T-helper 17 cell (primary cell): Measurements from ENCODE around the gene CRYL1. TPM values are rescaled to one million over a fixed set of nuclear protein-coding genes. Genes with fewer than 3 reads are reported as not detected.
A peak's percentile ranks its signal among the peaks of the same experiment; 100 is the strongest.

ENCODE experiments used
- ATAC-seq: fragments of 150-1000 bp; cut with Tn5 transposase; 2 replicates; pipeline ENCODE4 v1.10.0; 2021; ENCODE audit warnings: mild to moderate bottlenecking, moderate library complexity
- DNase-seq, 3 donors: peaks; one replicate each; pipeline versions ENCODE4 v3.0.0 to v3.0.0-alpha.2; 2020 to 2021
- H3K9me3 ChIP-seq: one replicate; pipeline ENCODE4 v1.7.0; 2013; ENCODE audit warnings: low read length, mild to moderate bottlenecking; ENCODE audit not compliant: control insufficient read depth, poor library complexity, severe bottlenecking
- H3K27ac Mint-ChIP-seq: one replicate; pipeline ENCODE4 v1.8.0; 2022; ENCODE audit warnings: mild to moderate bottlenecking, moderate library complexity, mixed read lengths
- H3K27me3 Mint-ChIP-seq: one replicate; pipeline ENCODE4 v1.8.0; 2022; ENCODE audit warnings: mixed read lengths
- H3K36me3 Mint-ChIP-seq: one replicate; pipeline ENCODE4 v1.8.0; 2022; ENCODE audit warnings: low read depth, mixed read lengths
- H3K4me1 Mint-ChIP-seq: one replicate; pipeline ENCODE4 v1.8.0; 2022; ENCODE audit warnings: mild to moderate bottlenecking, mixed read lengths
- H3K4me3 Mint-ChIP-seq: one replicate; pipeline ENCODE4 v1.8.0; 2022; ENCODE audit warnings: mild to moderate bottlenecking, moderate library complexity, mixed read lengths
- total RNA-seq, 4 donors: library from RNA in 2 of 4; stranded (reverse) in 2 of 4; gene quantifications; one replicate each; pipeline ENCODE4 v1.2.3 and lab custom pipeline; 2022 to 2026

Gene CRYL1
- total RNA-seq, 2 donors from 2014 or later: 17.1 to 18.1 TPM

GRCh38 chr13:20473888-20474287, 51.8 kb downstream of the CRYL1 start:
- Mint-ChIP-seq H3K27ac (peak overlapping the region; percentile 98), H3K27me3 (no peaks in the 10 kb centered on the region), H3K4me1 (peaks cover 27% of the 10 kb centered on the region), H3K4me3 (no peak overlapping the region), H3K36me3 (no peaks in the 10 kb centered on the region)
- DNase-seq: no peak
- ATAC-seq: no peak
- no peaks in the 10 kb centered on the region for H3K9me3 ChIP-seq

GRCh38 chr13:20473139-20473538, 52.5 kb downstream of the CRYL1 start:
- no peaks in the 10 kb centered on the region for H3K9me3 ChIP-seq
- no peaks in the 10 kb centered on the region for H3K36me3 Mint-ChIP-seq
- ATAC-seq (no peak), DNase-seq (no peak)
- H3K4me3 Mint-ChIP-seq: no peak overlapping the region
- H3K27me3 Mint-ChIP-seq: no peaks in the 10 kb centered on the region
- peak overlapping the region; percentile 98 for H3K27ac Mint-ChIP-seq
- H3K4me1 Mint-ChIP-seq: peaks cover 29% of the 10 kb centered on the region

- DNase-seq (no peak), ATAC-seq (no peak)
- Mint-ChIP-seq H3K4me3 (no peak overlapping the region), H3K27me3 (no peaks in the 10 kb centered on the region), H3K36me3 (no peaks in the 10 kb centered on the region), H3K4me1 (peaks cover 29% of the 10 kb centered on the region), H3K27ac (no peak overlapping the region)
- H3K9me3 ChIP-seq: no peaks in the 10 kb centered on the region
Measured at GRCh38 chr13:20472531-20472930, 53.1 kb downstream of the CRYL1 start.

- no peaks in the 10 kb centered on the region for H3K9me3 ChIP-seq
- DNase-seq (no peak), ATAC-seq (no peak)
- Mint-ChIP-seq H3K4me3 (no peak overlapping the region), H3K36me3 (no peaks in the 10 kb centered on the region), H3K27me3 (no peaks in the 10 kb centered on the region), H3K27ac (peak overlapping the region; percentile 82), H3K4me1 (peaks cover 16% of the 10 kb centered on the region)
Measured at GRCh38 chr13:20470136-20470535, 55.5 kb downstream of the CRYL1 start.

GRCh38 chr13:20466371-20466770, 59.3 kb downstream of the CRYL1 start:
- H3K36me3 Mint-ChIP-seq: no peaks in the 10 kb centered on the region
- ATAC-seq (no peak), DNase-seq (no peak)
- no peaks in the 10 kb centered on the region for H3K9me3 ChIP-seq
- H3K27me3 Mint-ChIP-seq: no peaks in the 10 kb centered on the region
- H3K4me1 Mint-ChIP-seq: peaks cover 11% of the 10 kb centered on the region
- H3K4me3 Mint-ChIP-seq: no peak overlapping the region
- peak overlapping the region; percentile 37 for H3K27ac Mint-ChIP-seq

GRCh38 chr13:20465218-20465879, 60.3 kb downstream of the CRYL1 start:
- DNase-seq (no peak), ATAC-seq (no peak)
- H3K9me3 ChIP-seq: no peaks in the 10 kb centered on the region
- Mint-ChIP-seq H3K4me3 (no peak overlapping the region), H3K27ac (peak overlapping the region; percentile 37), H3K27me3 (no peaks in the 10 kb centered on the region), H3K4me1 (peaks cover 16% of the 10 kb centered on the region), H3K36me3 (no peaks in the 10 kb centered on the region)

GRCh38 chr13:20462921-20463320, 62.7 kb downstream of the CRYL1 start:
- no peaks in the 10 kb centered on the region for H3K36me3 Mint-ChIP-seq
- no peak for DNase-seq
- no peaks in the 10 kb centered on the region for H3K27me3 Mint-ChIP-seq
- peaks cover 18% of the 10 kb centered on the region for H3K4me1 Mint-ChIP-seq
- no peaks in the 10 kb centered on the region for H3K9me3 ChIP-seq
- no peak overlapping the region for H3K4me3 Mint-ChIP-seq
- no peak overlapping the region for H3K27ac Mint-ChIP-seq
- no peak for ATAC-seq

GRCh38 chr13:20462533-20462915, 63.1 kb downstream of the CRYL1 start:
- Mint-ChIP-seq H3K27ac (peak overlapping the region; percentile 19), H3K4me3 (no peak overlapping the region)

GRCh38 chr13:20461860-20462532, 63.7 kb downstream of the CRYL1 start:
- DNase-seq (no peak), ATAC-seq (no peak)
- no peaks in the 10 kb centered on the region for H3K27me3 Mint-ChIP-seq
- no peak overlapping the region for H3K4me3 Mint-ChIP-seq
- H3K36me3 Mint-ChIP-seq: no peaks in the 10 kb centered on the region
- H3K9me3 ChIP-seq: no peaks in the 10 kb centered on the region
- H3K27ac Mint-ChIP-seq: peak overlapping the region; percentile 19
- peaks cover 25% of the 10 kb centered on the region for H3K4me1 Mint-ChIP-seq

More at GRCh38 chr13:20462533-20462915, 63.1 kb downstream of the CRYL1 start:
- peaks cover 22% of the 10 kb centered on the region for H3K4me1 Mint-ChIP-seq
- ATAC-seq (no peak), DNase-seq (no peak)
- H3K36me3 Mint-ChIP-seq: no peaks in the 10 kb centered on the region
- no peaks in the 10 kb centered on the region for H3K27me3 Mint-ChIP-seq
- no peaks in the 10 kb centered on the region for H3K9me3 ChIP-seq

- ATAC-seq (no peak), DNase-seq (no peak)
- Mint-ChIP-seq H3K4me1 (peaks cover 27% of the 10 kb centered on the region), H3K27me3 (no peaks in the 10 kb centered on the region), H3K27ac (no peak overlapping the region), H3K36me3 (no peaks in the 10 kb centered on the region), H3K4me3 (no peak overlapping the region)
- H3K9me3 ChIP-seq: no peaks in the 10 kb centered on the region
Measured at GRCh38 chr13:20461481-20461859, 64.2 kb downstream of the CRYL1 start.

- no peaks in the 10 kb centered on the region for H3K9me3 ChIP-seq
- DNase-seq (no peak), ATAC-seq (no peak)
- Mint-ChIP-seq H3K36me3 (no peaks in the 10 kb centered on the region), H3K4me3 (no peak overlapping the region), H3K4me1 (peaks cover 25% of the 10 kb centered on the region), H3K27ac (no peak overlapping the region), H3K27me3 (no peaks in the 10 kb centered on the region)
Measured at GRCh38 chr13:20460761-20461160, 64.9 kb downstream of the CRYL1 start.

- peaks cover 2% of the 10 kb centered on the region for H3K36me3 Mint-ChIP-seq
- no peaks in the 10 kb centered on the region for H3K9me3 ChIP-seq
- ATAC-seq: peak; percentile 41
- no peak for DNase-seq
- H3K27ac Mint-ChIP-seq: peak overlapping the region; percentile 75
- no peaks in the 10 kb centered on the region for H3K27me3 Mint-ChIP-seq
- peaks cover 21% of the 10 kb centered on the region for H3K4me1 Mint-ChIP-seq
- H3K4me3 Mint-ChIP-seq: peak overlapping the region; percentile 52
Measured at GRCh38 chr13:20457670-20458069, 68.0 kb downstream of the CRYL1 start.

- Mint-ChIP-seq H3K27me3 (no peaks in the 10 kb centered on the region), H3K27ac (no peak overlapping the region), H3K4me3 (no peak overlapping the region), H3K36me3 (peaks cover 2% of the 10 kb centered on the region), H3K4me1 (peaks cover 28% of the 10 kb centered on the region)
- DNase-seq: no peak
- no peak for ATAC-seq
- no peaks in the 10 kb centered on the region for H3K9me3 ChIP-seq
Measured at GRCh38 chr13:20456737-20457136, 68.9 kb downstream of the CRYL1 start.

GRCh38 chr13:20451397-20451796, 74.3 kb downstream of the CRYL1 start:
- ATAC-seq (no peak), DNase-seq (no peak)
- peaks cover 2% of the 10 kb centered on the region for H3K36me3 Mint-ChIP-seq
- peaks cover 10% of the 10 kb centered on the region for H3K4me1 Mint-ChIP-seq
- no peak overlapping the region for H3K27ac Mint-ChIP-seq
- peaks cover 10% of the 10 kb centered on the region for H3K9me3 ChIP-seq
- H3K27me3 Mint-ChIP-seq: no peaks in the 10 kb centered on the region
- no peak overlapping the region for H3K4me3 Mint-ChIP-seq
